PFSK-1 (cell line): Measurements from ENCODE around the gene SKAP1.

Source experiments
- FOXP2 ChIP-seq: optimal IDR thresholded peaks from 2 replicates; pipeline ENCODE3; 2011; ENCODE audit warnings: borderline replicate concordance, control low read depth, inconsistent platforms; ENCODE audit not compliant: insufficient read depth; ENCODE audit errors: extremely low read length, extremely low read depth
- POLR2AphosphoS5 ChIP-seq: IDR thresholded peaks from 2 replicates; pipeline ENCODE4 v1.6.1; 2012; ENCODE audit warnings: low read depth, mild to moderate bottlenecking, control low read depth, low read length, moderate library complexity
- SIN3A ChIP-seq: IDR thresholded peaks from 2 replicates; pipeline ENCODE4 v1.6.1; 2012; ENCODE audit warnings: mild to moderate bottlenecking, low read length, moderate library complexity, borderline replicate concordance; ENCODE audit not compliant: insufficient read depth
- TAF1 ChIP-seq: IDR thresholded peaks from 2 replicates; pipeline ENCODE4 v1.6.1; 2012; ENCODE audit warnings: low read length, control low read depth, borderline replicate concordance; ENCODE audit not compliant: insufficient read depth
- TF ChIP-seq, protein P1 (sequence below), 2 experiments: IDR thresholded peaks; 2 replicates each; pipeline versions ENCODE4 v1.6.1 to v1.8.0; 2011 to 2012; ENCODE audit warnings: low read depth in 2 of 2, low read length in 2 of 2, control low read depth in 1 of 2, inconsistent platforms in 1 of 2, mild to moderate bottlenecking in 1 of 2, moderate library complexity in 1 of 2; ENCODE audit not compliant: insufficient read depth in 1 of 2

The SKAP1 gene

DNA sequence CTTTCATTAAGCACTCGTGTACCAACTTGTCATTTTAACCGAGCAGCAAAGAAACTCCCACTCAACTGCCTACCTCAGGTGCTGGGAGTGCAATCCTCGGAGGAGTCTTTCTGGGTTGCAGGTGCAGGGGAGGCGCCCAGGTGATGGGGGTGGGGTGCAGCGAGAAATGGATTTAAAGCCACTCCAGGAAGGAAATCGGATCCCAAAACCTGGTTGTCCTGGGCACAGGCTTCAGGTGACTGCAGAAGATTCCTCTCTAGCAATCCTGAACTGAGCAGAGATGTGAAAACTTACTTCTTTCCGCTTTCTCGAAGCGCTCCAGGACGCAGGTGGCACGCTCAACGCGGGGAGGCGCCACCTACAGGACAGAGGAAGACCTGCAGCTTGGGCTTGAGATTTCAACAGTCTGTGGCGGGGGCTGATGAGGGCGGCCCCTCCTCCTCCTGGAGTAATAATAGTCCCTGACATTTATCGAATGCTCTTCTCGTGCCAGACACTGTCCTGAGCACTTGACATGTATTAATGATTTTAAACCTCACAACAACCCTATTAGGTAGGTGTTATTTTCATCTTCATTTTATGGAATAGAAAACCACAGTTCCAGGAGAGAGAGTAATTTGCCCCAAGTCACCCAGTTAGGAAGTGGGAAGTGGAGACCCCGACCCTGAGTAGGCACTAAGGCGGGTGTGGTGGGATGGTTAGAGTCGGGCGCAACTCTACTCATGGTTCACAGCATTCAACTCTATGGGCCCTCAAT is 27.2 kb upstream of the SKAP1 start:
- TF ChIP-seq, protein P1, sequence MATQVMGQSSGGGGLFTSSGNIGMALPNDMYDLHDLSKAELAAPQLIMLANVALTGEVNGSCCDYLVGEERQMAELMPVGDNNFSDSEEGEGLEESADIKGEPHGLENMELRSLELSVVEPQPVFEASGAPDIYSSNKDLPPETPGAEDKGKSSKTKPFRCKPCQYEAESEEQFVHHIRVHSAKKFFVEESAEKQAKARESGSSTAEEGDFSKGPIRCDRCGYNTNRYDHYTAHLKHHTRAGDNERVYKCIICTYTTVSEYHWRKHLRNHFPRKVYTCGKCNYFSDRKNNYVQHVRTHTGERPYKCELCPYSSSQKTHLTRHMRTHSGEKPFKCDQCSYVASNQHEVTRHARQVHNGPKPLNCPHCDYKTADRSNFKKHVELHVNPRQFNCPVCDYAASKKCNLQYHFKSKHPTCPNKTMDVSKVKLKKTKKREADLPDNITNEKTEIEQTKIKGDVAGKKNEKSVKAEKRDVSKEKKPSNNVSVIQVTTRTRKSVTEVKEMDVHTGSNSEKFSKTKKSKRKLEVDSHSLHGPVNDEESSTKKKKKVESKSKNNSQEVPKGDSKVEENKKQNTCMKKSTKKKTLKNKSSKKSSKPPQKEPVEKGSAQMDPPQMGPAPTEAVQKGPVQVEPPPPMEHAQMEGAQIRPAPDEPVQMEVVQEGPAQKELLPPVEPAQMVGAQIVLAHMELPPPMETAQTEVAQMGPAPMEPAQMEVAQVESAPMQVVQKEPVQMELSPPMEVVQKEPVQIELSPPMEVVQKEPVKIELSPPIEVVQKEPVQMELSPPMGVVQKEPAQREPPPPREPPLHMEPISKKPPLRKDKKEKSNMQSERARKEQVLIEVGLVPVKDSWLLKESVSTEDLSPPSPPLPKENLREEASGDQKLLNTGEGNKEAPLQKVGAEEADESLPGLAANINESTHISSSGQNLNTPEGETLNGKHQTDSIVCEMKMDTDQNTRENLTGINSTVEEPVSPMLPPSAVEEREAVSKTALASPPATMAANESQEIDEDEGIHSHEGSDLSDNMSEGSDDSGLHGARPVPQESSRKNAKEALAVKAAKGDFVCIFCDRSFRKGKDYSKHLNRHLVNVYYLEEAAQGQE (IDR thresholded peaks at IDR 0.05; ENCODE audit: insufficient read depth in 1 of 2, low read depth in 2 of 2, low read length in 2 of 2), result no peak
- TF ChIP-seq POLR2AphosphoS5, result no peak
- TF ChIP-seq SIN3A, result no peak
- TF ChIP-seq TAF1, result no peak
- TF ChIP-seq FOXP2, result no peak

GRCh38 chr17:48456589-48456988 is 26.6 kb upstream of the SKAP1 start:
- no peak for TF ChIP-seq SIN3A
- TF ChIP-seq, protein P1 (IDR thresholded peaks at IDR 0.05; ENCODE audit: insufficient read depth in 1 of 2, low read depth in 2 of 2, low read length in 2 of 2), result no peak
- no peak for TF ChIP-seq TAF1
- TF ChIP-seq FOXP2, result no peak
- TF ChIP-seq POLR2AphosphoS5, result no peak

- TF ChIP-seq, protein P1 (IDR thresholded peaks at IDR 0.05; ENCODE audit: insufficient read depth in 1 of 2, low read depth in 2 of 2, low read length in 2 of 2), result no peak
- no peak for TF ChIP-seq POLR2AphosphoS5
- no peak for TF ChIP-seq SIN3A
- TF ChIP-seq FOXP2, result no peak
- no peak for TF ChIP-seq TAF1
Measured at GRCh38 chr17:48455791-48456190, 25.8 kb upstream of the SKAP1 start.

- TF ChIP-seq TAF1 (no peak), SIN3A (no peak), POLR2AphosphoS5 (no peak), FOXP2 (no peak)
- TF ChIP-seq, protein P1 (IDR thresholded peaks at IDR 0.05; ENCODE audit: insufficient read depth in 1 of 2, low read depth in 2 of 2, low read length in 2 of 2), result no peak
Measured at GRCh38 chr17:48453447-48453846, 23.4 kb upstream of the SKAP1 start.

DNA sequence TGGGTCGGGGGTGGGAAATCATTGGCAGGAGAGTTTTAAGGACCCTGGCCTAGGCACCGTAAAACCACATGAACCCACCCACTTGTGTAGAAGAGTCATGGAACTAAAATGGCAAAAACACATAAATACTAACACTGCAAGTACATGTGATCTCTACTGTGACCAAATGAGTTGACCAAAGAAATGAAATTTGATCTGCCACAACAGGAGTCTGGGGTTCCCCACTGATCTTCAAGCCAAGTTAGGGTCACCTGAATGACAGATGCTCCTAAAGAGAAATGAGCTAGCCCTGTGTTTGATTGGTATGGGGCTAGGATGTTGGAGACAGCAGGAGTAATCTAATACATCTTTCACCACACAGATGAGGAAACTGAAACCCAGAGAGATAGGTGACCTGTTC is 21.5 kb upstream of the SKAP1 start:
- TF ChIP-seq TAF1 (no peak), FOXP2 (no peak), POLR2AphosphoS5 (no peak), SIN3A (no peak)
- TF ChIP-seq, protein P1 (IDR thresholded peaks at IDR 0.05; ENCODE audit: insufficient read depth in 1 of 2, low read depth in 2 of 2, low read length in 2 of 2), result no peak
